Heart left ventricle (tissue), 16 donors: ENCODE measurements around the gene PEX26. TPM values are rescaled to one million over a fixed set of nuclear protein-coding genes. Genes with fewer than 3 reads are reported as not detected.

Experiments
- ATAC-seq, 4 donors: fragments of 200-7000 bp; cut with Tn5 transposase; one replicate each; pipeline ENCODE4 v1.9.1; 2020 to 2022; ENCODE audit warnings: moderate library complexity in 4 of 4, mild to moderate bottlenecking in 3 of 4, moderate number of reproducible peaks in 1 of 4
- DNase-seq, 5 donors: peaks; one replicate each; pipeline ENCODE4 v3.0.0-alpha.2; 2020
- H3K27ac ChIP-seq, 12 donors: fragments of 200-600 bp; sonication (generic) in 4 of 12; one replicate each; pipeline versions ENCODE4 v1.5.0 to v1.8.0; 2016 to 2022; ENCODE audit warnings: mild to moderate bottlenecking in 2 of 12
- H3K27me3 ChIP-seq, 9 donors: fragments of 200-600 bp; sonication (generic) in 2 of 9; one replicate each; pipeline versions ENCODE4 v1.5.1 to v1.8.0; 2016 to 2022; ENCODE audit warnings: mild to moderate bottlenecking in 3 of 9
- H3K36me3 ChIP-seq, 9 donors: fragments of 200-600 bp; sonication (generic) in 2 of 9; one replicate each; pipeline versions ENCODE4 v1.5.0 to v1.8.0; 2018 to 2022; ENCODE audit warnings: mild to moderate bottlenecking in 2 of 9
- H3K4me1 ChIP-seq, 12 donors: fragments of 200-600 bp; sonication (generic) in 4 of 12; one replicate each; pipeline versions ENCODE4 v1.5.0 to v1.8.0; 2016 to 2022; ENCODE audit warnings: mild to moderate bottlenecking in 3 of 12
- H3K4me3 ChIP-seq, 12 donors: fragments of 200-600 bp; sonication (generic) in 4 of 12; one replicate each; pipeline versions ENCODE4 v1.5.0 to v1.8.0; 2017 to 2022; ENCODE audit warnings: mild to moderate bottlenecking in 9 of 12, moderate library complexity in 4 of 12
- H3K9me3 ChIP-seq, 12 donors: fragments of 200-600 bp; sonication (generic) in 4 of 12; one replicate each; pipeline versions ENCODE4 v1.5.0 to v1.8.0; 2016 to 2022; ENCODE audit warnings: mild to moderate bottlenecking in 1 of 12
- CTCF ChIP-seq, 12 donors: fragments of 200-600 bp; sonication (generic) in 4 of 12; IDR thresholded peaks; one replicate each; pipeline versions ENCODE4 v1.5.0 to v1.8.0; 2018 to 2022; ENCODE audit warnings: antibody characterized with exemption in 12 of 12, mild to moderate bottlenecking in 5 of 12
- POLR2A ChIP-seq, 2 donors: fragments of 450-650 bp; IDR thresholded peaks; one replicate each; pipeline ENCODE4 v1.6.1; 2017; ENCODE audit warnings: antibody characterized with exemption in 2 of 2, mild to moderate bottlenecking in 2 of 2, moderate library complexity in 2 of 2
- WGBS, 4 donors: extraction: QIAGEN DNeasy Blood & Tissue Kit in 2 of 4; methylation state at CpG; one replicate each; pipeline versions ENCODE4 v1.1.5 to v1.1.7; 2013 to 2018; 5-methylcytosine and 5-hydroxymethylcytosine counted together
- intact Hi-C, 10 donors: fragments of 100-400 bp; cut with DNase I; formaldehyde crosslinking; loops; one replicate each; pipeline versions ENCODE4 v1.11.1 to v1.14.2; 2022
- polyA plus RNA-seq, 2 donors: library from polyadenylated mRNA; stranded (reverse); fragments of 200-250 nt; gene quantifications; one replicate each; pipeline ENCODE4 v1.2.3, GENCODE V29; 2013
- total RNA-seq, 9 donors: library from RNA; depleted of rRNA in 2 of 9; stranded (reverse); fragments of >200 nt in 2 of 9; fragmentation: NEBNext Ultra II Directional in 3 of 9; extraction: Animal tissue kit (Norgen Biotek cat#: 25700) in 3 of 9; gene quantifications; one replicate each; pipeline versions ENCODE4 v1.1.0 to v1.2.4, GENCODE V29; 2016 to 2023
- donor health status: ischemic (EF 13 %, LVEDD 7.1; RV severe dilation, severe dysfunction).
- donor health status: healthy with polysubstance abuse.
- donor health status: DM: no; HTN: yes; CAD: no.
- donor health status: DM: no; HTN: no; CAD: no.
- donor health status: ischemic (EF 25% LVEDD 6.9; RV normal size, moderate dysfunction).
- donor health status: ischemic (EF 25% LVEDD 5.7; RV mildly dilated, moderate dysfunction).
- donor health status: healthy.
- donor health status: DM: yes; HTN: yes; CAD: no.
- donor health status: ischemic (EF 35%, LVEDD 5.7; RV mildly dilated, moderate dysfunction).
- donor health status: nonischemic (EF 11% LVEDD 7.7; RV severe dilation, severe dysfunction).
- donor health status: DM: yes; HTN: yes; CAD: no.
- donor health status: PGD.
- donor health status: ischemic (EF 29% LVEDD 5.4; RV normal size, mild dysfunction).
- donor health status: nonischemic (EF 23%, LVEDD 6.1; RV moderate dilation, normal function).

Gene PEX26
- total and polyA plus RNA-seq, 11 donors = 11.7 to 27.3 (median 21.9) TPM

GRCh38 chr22:18147791-18148190 is 70.0 kb downstream of the PEX26 start:
- Histone ChIP-seq H3K36me3 (no peaks in the 10 kb centered on the region), H3K9me3 (no peaks in the 10 kb centered on the region), H3K27me3 (no peaks in the 10 kb centered on the region), H3K27ac (no peak overlapping the region), H3K4me1 (peaks cover 0 to 32% (median 3%) of the 10 kb centered on the region in 12 donors), H3K4me3 (no peak overlapping the region)
- no peak for DNase-seq
- intact Hi-C loops = loop anchor here in 1 of 10 donors (2.0 kb wide), 1 partner anchor 55 kb away; no protein-coding TSS in a partner anchor
- no peak for TF ChIP-seq POLR2A (IDR thresholded peaks at IDR 0.05)
- no peak for TF ChIP-seq CTCF (IDR thresholded peaks at IDR 0.05)
- ATAC-seq = no peak
- WGBS, 4 donors = 96 to 98% (median 97%) methylated on average over 5 of the region's 5 CpGs

DNA sequence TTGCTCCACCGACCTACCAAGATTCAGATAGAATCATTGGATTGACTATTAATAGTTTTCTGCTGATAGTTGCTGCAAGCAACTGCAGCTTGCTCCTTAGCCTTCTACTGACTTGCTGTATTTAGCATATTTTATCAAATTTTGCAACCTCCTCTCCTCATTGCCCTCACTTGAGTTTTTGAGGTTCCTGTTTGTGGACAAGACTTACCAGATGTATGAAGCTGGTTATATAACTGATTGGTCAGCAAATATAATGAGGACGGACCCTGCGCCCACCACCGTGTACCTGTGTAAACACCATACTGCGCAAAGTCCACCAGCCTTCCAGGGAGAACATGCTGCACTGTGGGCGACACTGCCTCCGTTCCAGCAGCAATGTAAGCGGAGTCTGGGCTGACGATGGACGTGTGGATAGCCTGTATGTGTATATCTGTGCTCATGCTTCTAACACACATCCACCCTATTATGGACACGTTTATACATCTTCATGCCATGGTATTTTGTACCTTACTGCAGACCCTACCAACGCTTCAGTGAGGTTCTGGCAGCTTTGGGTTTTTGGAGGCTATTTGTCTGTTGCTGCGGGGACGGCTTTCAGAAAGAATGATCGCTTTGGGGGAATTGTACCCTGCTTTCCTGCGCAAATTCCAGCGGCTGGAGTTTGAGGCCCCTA is 70.6 kb downstream of the PEX26 start:
- no peak for DNase-seq
- Histone ChIP-seq H3K27me3 (no peaks in the 10 kb centered on the region), H3K36me3 (no peaks in the 10 kb centered on the region), H3K4me3 (peak overlapping the region in 3 of 12 donors; percentile 64 to 74 (median 64)), H3K27ac (no peak overlapping the region), H3K9me3 (no peaks in the 10 kb centered on the region), H3K4me1 (peaks cover 0 to 35% (median 3%) of the 10 kb centered on the region in 12 donors)
- no peak for ATAC-seq
- intact Hi-C loops = loop anchor here in 1 of 10 donors (2.0 kb wide), 1 partner anchor 56 kb away; no protein-coding TSS in a partner anchor
- WGBS, 4 donors = 91 to 96% (median 93%) methylated on average over 17 of the region's 17 CpGs
- TF ChIP-seq CTCF (IDR thresholded peaks at IDR 0.05) = no peak
- no peak for TF ChIP-seq POLR2A (IDR thresholded peaks at IDR 0.05)

DNA sequence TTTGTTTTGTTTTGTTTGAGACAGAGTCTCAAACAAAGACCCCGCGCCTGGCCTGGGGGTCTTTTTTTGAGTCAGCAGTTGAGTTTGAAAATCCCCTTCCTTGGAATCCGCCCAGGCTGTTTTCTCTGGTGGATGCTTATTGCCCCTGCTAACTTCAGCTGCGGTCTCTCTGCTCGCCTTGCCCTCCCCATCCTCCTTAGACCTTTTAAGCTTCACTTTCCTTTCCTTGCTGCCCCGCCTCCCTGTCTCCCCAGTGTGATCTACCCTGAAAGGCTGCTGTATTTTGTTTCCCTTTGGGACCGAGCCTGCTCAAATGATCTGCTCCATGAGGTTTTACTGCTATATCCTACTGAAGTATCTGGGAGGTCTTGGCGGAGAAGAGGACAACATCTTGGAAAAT is 74.7 kb downstream of the PEX26 start:
- Histone ChIP-seq H3K27ac (peak overlapping the region in 1 of 12 donors; percentile 36), H3K36me3 (no peaks in the 10 kb centered on the region), H3K27me3 (no peaks in the 10 kb centered on the region), H3K9me3 (no peaks in the 10 kb centered on the region), H3K4me3 (no peak overlapping the region), H3K4me1 (peaks cover 0 to 41% (median 6%) of the 10 kb centered on the region in 12 donors)
- ATAC-seq (no peak), DNase-seq (no peak)
- intact Hi-C loops = no loop called here
- TF ChIP-seq CTCF (IDR thresholded peaks at IDR 0.05) (no peak), POLR2A (IDR thresholded peaks at IDR 0.05) (no peak)
- 76 to 87% (median 78%) methylated on average over 8 of the region's 8 CpGs for WGBS, 4 donors

DNA sequence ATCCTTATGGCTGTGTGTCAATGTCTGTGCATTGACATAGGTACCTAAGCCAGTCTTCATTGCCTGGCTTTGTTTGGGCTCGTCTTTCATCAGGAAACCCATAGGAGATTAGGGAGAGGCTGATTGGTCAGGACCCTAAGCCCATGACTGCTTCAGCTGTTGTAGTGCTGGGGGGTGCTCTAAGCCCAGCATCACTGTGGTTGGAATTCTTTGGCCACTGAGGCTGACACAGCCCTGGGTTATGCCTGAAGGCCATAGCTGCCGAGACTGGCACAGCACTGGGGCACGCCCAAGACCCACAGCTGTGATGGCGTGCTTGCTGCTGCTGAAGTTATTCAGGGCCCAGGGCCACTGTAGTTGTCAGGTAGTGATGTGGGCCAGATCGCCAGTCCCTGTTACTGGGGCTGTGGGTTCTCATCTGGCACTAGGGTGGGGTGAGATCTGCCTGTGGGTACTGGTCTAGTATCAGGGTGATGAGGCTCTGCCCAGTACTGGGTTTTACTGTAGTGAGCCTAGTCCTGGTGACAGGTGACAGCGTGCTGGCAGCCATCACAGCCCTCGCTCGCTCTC is 77.1 kb downstream of the PEX26 start:
- H3K9me3 ChIP-seq = no peaks in the 10 kb centered on the region
- intact Hi-C loops = no loop called here
- peak in 1 of 4 donors; percentile 33 for ATAC-seq
- 94 to 97% (median 97%) methylated on average over 5 to 8 of the region's 8 CpGs for WGBS, 4 donors
- peaks cover 0 to 27% (median 2%) of the 10 kb centered on the region in 12 donors for H3K4me1 ChIP-seq
- TF ChIP-seq CTCF (IDR thresholded peaks at IDR 0.05) (no peak), POLR2A (IDR thresholded peaks at IDR 0.05) (no peak)
- no peak for DNase-seq
- H3K27me3 ChIP-seq = no peaks in the 10 kb centered on the region
- no peak overlapping the region for H3K4me3 ChIP-seq
- H3K27ac ChIP-seq = no peak overlapping the region
- H3K36me3 ChIP-seq = peaks cover 0 to 13% (median 0%) of the 10 kb centered on the region in 9 donors
